HepG2 (cell line): ENCODE results near the gene PFDN1. TPM values are rescaled to one million over a fixed set of nuclear protein-coding genes. Genes with fewer than 3 reads are reported as not detected.

ENCODE experiments used
- ATAC-seq: fragments of 200-7000 bp; cut with Tn5 transposase; 3 replicates; pipeline ENCODE4 v1.9.1; 2020; ENCODE audit warnings: mild to moderate bottlenecking, moderate library complexity
- BruUV-seq: library from RNA; stranded (reverse); fragments of 400-500 nt; replicated peaks from 2 replicates; lab custom pipeline; 2021; lab: Mats Ljungman, UMichigan
- CTCF ChIA-PET: fragments of 300-600 bp; formaldehyde crosslinking; extraction: SDS; loops from one replicate; lab custom pipeline; 2021; ENCODE audit warnings: low total read pairs, inconsistent platforms, low intra/inter-chr PET ratio; lab: Yijun Ruan, JAX
- POLR2A ChIA-PET: fragments of 350-600 bp; sonication (Branson Sonifier 250); formaldehyde crosslinking; loops from one replicate; lab custom pipeline; 2020; ENCODE audit warnings: antibody characterized with exemption, inconsistent platforms; lab: Yijun Ruan, JAX
- DNase-seq: peaks from one replicate; pipeline ENCODE4 v3.0.0-alpha.2; 2015; ENCODE audit warnings: low spot score
- FAIRE-seq: peaks from 3 replicates; lab custom pipeline; 2011; peaks lifted over from hg19 to GRCh38; lab: Jason Lieb, UNC
- H2AFZ ChIP-seq: one replicate; pipeline ENCODE4 v1.6.1; 2011; ENCODE audit warnings: low read length, inconsistent platforms
- H3K27ac ChIP-seq: fragments of 300-600 bp; 3 replicates; pipeline ENCODE4 v1.8.0; 2011; ENCODE audit warnings: mixed run types, mild to moderate bottlenecking, mixed read lengths, low read length, inconsistent platforms; ENCODE audit not compliant: insufficient read depth; ENCODE audit errors: extremely low read length
- H3K27me3 ChIP-seq, 2 experiments: fragments of 200-600 bp in 1 of 2; 2 replicates in 1 of 2; 3 replicates in 1 of 2; pipeline versions ENCODE4 v1.6.0 to v1.8.0; 2011; ENCODE audit warnings: low read length in 2 of 2, mild to moderate bottlenecking in 2 of 2, moderate library complexity in 2 of 2, inconsistent platforms in 1 of 2; ENCODE audit not compliant: insufficient read depth in 2 of 2, control insufficient read depth in 1 of 2
- H3K36me3 ChIP-seq, 2 experiments: fragments of 200-600 bp in 1 of 2; replicated peaks in 1 of 2; 2 replicates in 1 of 2; 3 replicates in 1 of 2; pipeline versions ENCODE4 v1.5.1 to v1.8.0; 2011; ENCODE audit warnings: low read length in 2 of 2, inconsistent platforms in 1 of 2; ENCODE audit not compliant: insufficient read depth in 2 of 2, control insufficient read depth in 1 of 2
- H3K4me1 ChIP-seq: 2 replicates; pipeline ENCODE4 v1.5.1; 2012; ENCODE audit warnings: low read length, inconsistent platforms; ENCODE audit not compliant: insufficient read depth
- H3K4me2 ChIP-seq: 2 replicates; pipeline ENCODE4 v1.6.0; 2011; ENCODE audit warnings: low read depth, low read length, inconsistent platforms
- H3K4me3 ChIP-seq, 3 experiments: fragments of 200-600 bp in 1 of 3; sonication (generic), shearing (Covaris generic) in 1 of 3; replicated peaks in 1 of 3; 2 replicates each; pipeline ENCODE4 v1.5.1; 2011 to 2016; ENCODE audit warnings: low read length in 3 of 3, inconsistent platforms in 2 of 3, low read depth in 2 of 3, mild to moderate bottlenecking in 2 of 3, control low read depth in 1 of 3, mixed read lengths in 1 of 3; ENCODE audit not compliant: insufficient read depth in 1 of 3
- H3K79me2 ChIP-seq: one replicate; pipeline ENCODE4 v1.6.1; 2011; ENCODE audit warnings: low read length, inconsistent platforms; ENCODE audit not compliant: insufficient read depth
- H3K9ac ChIP-seq: 2 replicates; pipeline ENCODE4 v1.6.0; 2011; ENCODE audit warnings: mild to moderate bottlenecking, low read depth, low read length, inconsistent platforms; ENCODE audit not compliant: insufficient read depth
- H3K9me3 ChIP-seq: 2 replicates; pipeline ENCODE4 v1.5.1; 2012; ENCODE audit warnings: mild to moderate bottlenecking, low read length
- H4K20me1 ChIP-seq: 2 replicates; pipeline ENCODE4 v1.6.0; 2011; ENCODE audit warnings: inconsistent platforms, mild to moderate bottlenecking, low read length, moderate library complexity; ENCODE audit not compliant: insufficient read depth
- KAT2B ChIP-seq: fragments of 150-350 bp; IDR thresholded peaks from 2 replicates; pipeline ENCODE4 v1.6.1; 2014; ENCODE audit warnings: low read depth, low read length, borderline replicate concordance
- SATB2 ChIP-seq: sonication (generic); formaldehyde crosslinking; IDR thresholded peaks from 2 replicates; pipeline ENCODE4 v1.5.0; 2020; ENCODE audit warnings: missing genetic modification reagents
- ZNF33B ChIP-seq: sonication (generic); formaldehyde crosslinking; IDR thresholded peaks from 2 replicates; pipeline ENCODE4 v1.5.1; 2020; ENCODE audit warnings: mild to moderate bottlenecking, missing genetic modification reagents
- WGBS: methylation state at CpG from one replicate; pipeline ENCODE4 v1.1.6; 2017; ENCODE audit warnings: low lambda C conversion rate; 5-methylcytosine and 5-hydroxymethylcytosine counted together
- in situ Hi-C: cut with HindIII; loops from 2 replicates; pipeline ENCODE4 v1.10.0; 2017; ENCODE audit warnings: low pct_unique_long_range_greater_than_20kb; ENCODE audit not compliant: extremely low pct_ligation_motif_present
- intact Hi-C: fragments of 100-400 bp; cut with micrococcal nuclease; formaldehyde crosslinking; loops from one replicate; pipeline ENCODE4 v1.10.0; 2022; ENCODE audit not compliant: unreplicated experiment
- polyA plus RNA-seq, 8 experiments: library from polyadenylated mRNA; depleted of rRNA in 3 of 8; stranded (reverse) in 7 of 8; unstranded in 1 of 8; fragments of >200 nt; fragmentation: Illumina TruSeq in 4 of 8; extraction: Trizol in 4 of 8; gene quantifications; 2 replicates each; pipeline versions ENCODE4 v1.2.1 to v1.2.3, GENCODE V29; 2011 to 2016; ENCODE audit warnings: low read depth in 4 of 8, missing spikeins in 1 of 8, mixed read lengths in 1 of 8; ENCODE audit not compliant: insufficient read depth in 1 of 8
- total RNA-seq, 5 experiments: library from RNA; depleted of rRNA; stranded (reverse); fragments of >200 nt; fragmentation: Illumina TruSeq; extraction: Trizol; gene quantifications; 2 replicates each; pipeline ENCODE4 v1.2.3, GENCODE V29; 2016; ENCODE audit warnings: low read depth in 1 of 5
- TF ChIP-seq, protein P1 (sequence below): IDR thresholded peaks from 2 replicates; pipeline ENCODE4 v1.6.1; 2012; ENCODE audit warnings: low read depth, low read length, improper control_type of control experiment

The PFDN1 gene
- total and polyA plus RNA-seq, 2 of the 13 experiments (the other 11 are each of a cell fraction or from before 2014, with no cell fraction given): 67.2 to 70.8 TPM

DNA sequence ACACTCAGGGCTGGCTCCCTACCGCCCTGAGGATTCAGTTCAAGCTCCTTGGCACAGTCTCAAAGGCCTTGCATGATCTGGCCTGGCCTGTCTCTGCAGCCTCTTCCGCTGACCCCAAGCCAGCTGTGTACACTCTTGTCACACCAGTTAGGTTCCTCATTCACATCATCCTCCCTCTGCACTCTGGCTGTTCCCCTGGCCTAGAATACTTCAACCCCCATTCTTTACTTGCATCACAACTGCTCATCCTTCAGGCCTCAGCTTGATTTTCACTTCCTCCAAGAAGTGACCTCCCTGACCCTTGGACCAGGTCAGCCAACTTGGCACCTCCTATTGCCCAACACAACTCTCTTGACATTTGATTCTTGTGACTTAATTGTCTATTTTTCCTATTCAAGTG, 18.9 kb upstream of the PFDN1 start:
- no peaks in the 10 kb centered on the region for H3K36me3 ChIP-seq
- H3K9me3 ChIP-seq: no peaks in the 10 kb centered on the region
- ATAC-seq: no peak
- TF ChIP-seq SATB2 (CRISPR knock-in tag): no peak
- no peak for TF ChIP-seq KAT2B
- TF ChIP-seq, all 625 proteins: peak for 0
- 43% methylated on average over 2 of the region's 2 CpGs for WGBS
- Histone ChIP-seq H3K4me1 (peaks cover 61% of the 10 kb centered on the region), H3K4me2 (no peak overlapping the region), H4K20me1 (no peaks in the 10 kb centered on the region), H3K27me3 (no peaks in the 10 kb centered on the region; a peak in 2 of 5 replicates), H2AFZ (no peak overlapping the region), H3K79me2 (no peaks in the 10 kb centered on the region), H3K9ac (no peak overlapping the region), H3K4me3 (no peak overlapping the region), H3K27ac (no peak overlapping the region)
- DNase-seq (no peak), FAIRE-seq (no peak)
- intact Hi-C loops: no loop called here
- in situ Hi-C loops: no loop called here
- BruUV-seq: no TSS peak
- ChIA-PET POLR2A (no interaction called here), CTCF (no interaction called here)

DNA sequence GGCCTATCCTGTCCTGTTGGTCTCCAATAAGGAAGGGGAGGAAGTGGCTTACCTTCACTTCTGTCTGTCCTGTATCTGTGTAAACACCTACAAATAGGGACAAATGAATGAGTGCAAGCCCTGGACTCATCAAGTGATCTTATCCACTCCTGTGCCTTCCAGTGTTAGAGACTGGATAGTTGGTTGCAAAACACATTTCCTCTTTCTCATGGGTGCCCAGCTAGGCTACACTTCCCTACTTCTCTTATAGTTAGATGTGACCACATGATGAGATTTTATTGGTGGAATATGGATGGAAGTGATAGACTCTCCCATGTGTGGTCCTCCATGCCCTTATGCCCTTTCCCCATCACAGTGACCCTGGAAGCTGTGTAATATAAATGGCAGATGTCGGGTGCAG, 16.9 kb upstream of the PFDN1 start:
- POLR2A ChIA-PET: interaction anchor here (1.6 kb wide), 1 partner anchor 26 kb away, joined by 5 read pairs; the partner anchor contains the start of gene HBEGF
- TF ChIP-seq, protein P1, sequence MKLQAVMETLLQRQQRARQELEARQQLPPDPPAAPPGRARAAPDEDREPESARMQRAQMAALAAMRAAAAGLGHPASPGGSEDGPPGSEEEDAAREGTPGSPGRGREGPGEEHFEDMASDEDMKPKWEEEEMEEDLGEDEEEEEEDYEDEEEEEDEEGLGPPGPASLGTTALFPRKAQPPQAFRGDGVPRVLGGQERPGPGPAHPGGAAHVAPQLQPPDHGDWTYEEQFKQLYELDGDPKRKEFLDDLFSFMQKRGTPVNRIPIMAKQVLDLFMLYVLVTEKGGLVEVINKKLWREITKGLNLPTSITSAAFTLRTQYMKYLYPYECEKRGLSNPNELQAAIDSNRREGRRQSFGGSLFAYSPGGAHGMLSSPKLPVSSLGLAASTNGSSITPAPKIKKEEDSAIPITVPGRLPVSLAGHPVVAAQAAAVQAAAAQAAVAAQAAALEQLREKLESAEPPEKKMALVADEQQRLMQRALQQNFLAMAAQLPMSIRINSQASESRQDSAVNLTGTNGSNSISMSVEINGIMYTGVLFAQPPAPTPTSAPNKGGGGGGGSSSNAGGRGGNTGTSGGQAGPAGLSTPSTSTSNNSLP: no peak
- TF ChIP-seq ZNF33B (CRISPR knock-in tag): no peak
- Histone ChIP-seq H4K20me1 (no peaks in the 10 kb centered on the region), H3K27ac (no peak overlapping the region), H3K9ac (no peak overlapping the region), H3K27me3 (no peaks in the 10 kb centered on the region; a peak in 2 of 5 replicates), H3K4me3 (no peak overlapping the region), H3K9me3 (no peaks in the 10 kb centered on the region), H3K4me2 (no peak overlapping the region), H3K36me3 (no peaks in the 10 kb centered on the region), H3K79me2 (no peaks in the 10 kb centered on the region), H2AFZ (no peak overlapping the region), H3K4me1 (peaks cover 42% of the 10 kb centered on the region)
- in situ Hi-C loops: no loop called here
- no peak for DNase-seq
- CTCF ChIA-PET: no interaction called here
- no peak for FAIRE-seq
- WGBS: 86% methylated on average over 1 of the region's 1 CpG
- no TSS peak for BruUV-seq
- ATAC-seq: no peak
- intact Hi-C loops: no loop called here
